Stimulated activated CD4-positive, alpha-beta T cell treated with anti-CD3 and anti-CD28 coated beads, Interleukin-2, amount 100 ng/mL, for 48 hours (primary cell): Measurements from ENCODE around the gene VAV2.

ENCODE experiments used
- DNase-seq, 2 donors: peaks; one replicate each; pipeline ENCODE4 v3.0.0-alpha.2; 2020

VAV2 gene

GRCh38 chr9:133715295-133715865 is 276.7 kb downstream of the VAV2 start:
- DNase-seq, result no peak

GRCh38 chr9:133714606-133715294 is 277.4 kb downstream of the VAV2 start:
- DNase-seq, result no peak

GRCh38 chr9:133713960-133714495 is 278.1 kb downstream of the VAV2 start:
- DNase-seq, result no peak

- DNase-seq, result no peak
Observed at GRCh38 chr9:133713150-133713959, 278.8 kb downstream of the VAV2 start.

GRCh38 chr9:133712221-133713100 is 279.7 kb downstream of the VAV2 start:
- DNase-seq, result no peak
